GM23338 (cell line): ENCODE data around the gene HTR2A. TPM values are rescaled to one million over a fixed set of nuclear protein-coding genes. Genes with fewer than 3 reads are reported as not detected.

Experiments used
- ATAC-seq: fragments of 200-7000 bp; cut with Tn5 transposase; 3 replicates; pipeline ENCODE4 v1.9.1; 2020
- DNase-seq: peaks from one replicate; pipeline ENCODE4 v3.0.0-alpha.2; 2015; ENCODE audit warnings: low spot score
- H2AFZ ChIP-seq: fragments of 200-600 bp; sonication (generic); 2 replicates; pipeline ENCODE4 v1.8.0; 2016; ENCODE audit warnings: antibody characterized with exemption, mild to moderate bottlenecking, moderate library complexity
- H3F3A ChIP-seq: fragments of 200-600 bp; sonication (generic); replicated peaks from 2 replicates; pipeline ENCODE4 v1.8.0; 2017; ENCODE audit warnings: antibody characterized with exemption, mixed run types, low read depth
- H3K27ac ChIP-seq: fragments of 200-600 bp; sonication (generic); 2 replicates; pipeline ENCODE4 v1.6.1; 2016; ENCODE audit warnings: low read depth
- H3K27me3 ChIP-seq: fragments of 200-600 bp; sonication (generic); 2 replicates; pipeline ENCODE4 v1.8.0; 2016; ENCODE audit warnings: mild to moderate bottlenecking, mixed run types, moderate library complexity; ENCODE audit not compliant: insufficient read depth
- H3K36me3 ChIP-seq: fragments of 200-600 bp; sonication (generic); 2 replicates; pipeline ENCODE4 v1.8.0; 2016; ENCODE audit warnings: mild to moderate bottlenecking; ENCODE audit not compliant: insufficient read depth
- H3K4me1 ChIP-seq: fragments of 200-600 bp; sonication (generic); 2 replicates; pipeline ENCODE4 v1.8.0; 2016; ENCODE audit warnings: mild to moderate bottlenecking, moderate library complexity; ENCODE audit not compliant: insufficient read depth
- H3K4me2 ChIP-seq: fragments of 200-600 bp; sonication (generic); 2 replicates; pipeline ENCODE4 v1.7.1; 2017; ENCODE audit warnings: mixed run types
- H3K4me3 ChIP-seq: fragments of 200-600 bp; sonication (generic); 2 replicates; pipeline ENCODE4 v1.6.1; 2016; ENCODE audit warnings: mixed run types
- H3K79me2 ChIP-seq: fragments of 200-600 bp; sonication (generic); replicated peaks from 2 replicates; pipeline ENCODE4 v1.8.0; 2017; ENCODE audit warnings: mild to moderate bottlenecking; ENCODE audit not compliant: insufficient read depth
- H3K9me2 ChIP-seq: fragments of 200-600 bp; sonication (generic); 2 replicates; pipeline ENCODE4 v1.8.0; 2017; ENCODE audit not compliant: insufficient read depth
- H4K20me1 ChIP-seq: fragments of 200-600 bp; sonication (generic); replicated peaks from 2 replicates; pipeline ENCODE4 v1.8.0; 2017; ENCODE audit warnings: mild to moderate bottlenecking; ENCODE audit not compliant: insufficient read depth
- H3K27ac Mint-ChIP-seq: 2 replicates; pipeline ENCODE4 v1.8.0; 2020; ENCODE audit warnings: inconsistent platforms, mild to moderate bottlenecking, moderate library complexity, mixed read lengths
- H3K27me3 Mint-ChIP-seq: 3 replicates; pipeline ENCODE4 v1.8.0; 2022; ENCODE audit warnings: low read depth, mild to moderate bottlenecking, moderate library complexity, mixed read lengths, inconsistent platforms; ENCODE audit not compliant: insufficient read depth, poor library complexity
- H3K36me3 Mint-ChIP-seq: 3 replicates; pipeline ENCODE4 v1.8.0; 2021; ENCODE audit warnings: low read depth, mild to moderate bottlenecking, inconsistent platforms, moderate library complexity, mixed read lengths
- H3K4me1 Mint-ChIP-seq: 3 replicates; pipeline ENCODE4 v1.8.0; 2020; ENCODE audit warnings: mild to moderate bottlenecking, inconsistent platforms, mixed read lengths
- H3K4me3 Mint-ChIP-seq: 3 replicates; pipeline ENCODE4 v1.8.0; 2021; ENCODE audit warnings: moderate library complexity, mild to moderate bottlenecking, inconsistent platforms, mixed read lengths
- H3K9me3 Mint-ChIP-seq: 3 replicates; pipeline ENCODE4 v1.8.0; 2020; ENCODE audit warnings: moderate library complexity, mild to moderate bottlenecking, inconsistent platforms, mixed read lengths
- CREB1 ChIP-seq: fragments of 250-450 bp; sonication (Bioruptor Pico); IDR thresholded peaks from 2 replicates; pipeline ENCODE4 v1.5.0; 2020; ENCODE audit warnings: low read depth, mild to moderate bottlenecking, moderate library complexity
- CTCF ChIP-seq, 2 experiments: fragments of 200-600 bp in 1 of 2; sonication (generic) in 1 of 2; conservative IDR thresholded peaks; 2 replicates each; pipeline versions ENCODE4 v1.5.1 to v1.6.1; 2016 to 2017; ENCODE audit warnings: antibody characterized with exemption in 2 of 2, low read depth in 2 of 2, mild to moderate bottlenecking in 2 of 2, moderate library complexity in 1 of 2
- ETS1 ChIP-seq: IDR thresholded peaks from 2 replicates; pipeline ENCODE4 v1.6.1; 2016; ENCODE audit warnings: antibody characterized with exemption
- EZH2 ChIP-seq: fragments of 200-600 bp; sonication (generic); IDR thresholded peaks from one replicate; pipeline ENCODE4 v1.8.0; 2017; ENCODE audit warnings: antibody characterized with exemption, mild to moderate bottlenecking, low read depth; ENCODE audit not compliant: unreplicated experiment
- EZH2phosphoT487 ChIP-seq: fragments of 200-600 bp; sonication (generic); IDR thresholded peaks from one replicate; pipeline ENCODE4 v1.8.1; 2018; ENCODE audit warnings: antibody characterized with exemption; ENCODE audit not compliant: unreplicated experiment
- JUNB ChIP-seq: IDR thresholded peaks from one replicate; pipeline ENCODE4 v1.6.1; 2016; ENCODE audit warnings: antibody characterized with exemption; ENCODE audit not compliant: unreplicated experiment
- NANOG ChIP-seq: IDR thresholded peaks from 2 replicates; pipeline ENCODE4 v1.6.1; 2016; ENCODE audit warnings: antibody characterized with exemption, borderline replicate concordance
- POLR2AphosphoS5 ChIP-seq: IDR thresholded peaks from 2 replicates; pipeline ENCODE4 v1.6.1; 2016; ENCODE audit warnings: antibody characterized with exemption, low read depth
- REST ChIP-seq: IDR thresholded peaks from one replicate; pipeline ENCODE4 v1.6.1; 2018; ENCODE audit warnings: antibody characterized with exemption; ENCODE audit not compliant: unreplicated experiment
- STAT1 ChIP-seq: IDR thresholded peaks from one replicate; pipeline ENCODE4 v1.6.1; 2016; ENCODE audit warnings: antibody characterized with exemption; ENCODE audit not compliant: unreplicated experiment
- ZNF114 ChIP-seq: fragments of 250-450 bp; sonication (Bioruptor Pico); IDR thresholded peaks from 2 replicates; pipeline ENCODE4 v1.5.0; 2020; ENCODE audit warnings: mild to moderate bottlenecking, moderate library complexity
- ZNF331 ChIP-seq: fragments of 250-450 bp; sonication (Bioruptor Pico); IDR thresholded peaks from 2 replicates; pipeline ENCODE4 v1.5.0; 2020; ENCODE audit warnings: low read depth, mild to moderate bottlenecking, moderate library complexity
- ZNF462 ChIP-seq: fragments of 250-450 bp; sonication (Bioruptor Pico); IDR thresholded peaks from 2 replicates; pipeline ENCODE4 v1.5.0; 2020; ENCODE audit warnings: mild to moderate bottlenecking, moderate library complexity
- polyA plus RNA-seq: library from polyadenylated mRNA; unstranded; fragments of >200 nt; fragmentation: Nextera tagmentation; extraction: Ambion mirVana; gene quantifications from 2 replicates; pipeline ENCODE4 v1.2.1, GENCODE V29; 2016
- total RNA-seq: library from RNA; depleted of rRNA; stranded (reverse); fragments of >200 nt; shearing (Covaris generic); gene quantifications from 2 replicates; pipeline ENCODE4 v1.2.3, GENCODE V29; 2014

HTR2A gene
- total and polyA plus RNA-seq, 2 experiments from 2014 or later, result not detected

GRCh38 chr13:46884531-46884930 is 12.3 kb downstream of the HTR2A start:
- no peak for DNase-seq
- Mint-ChIP-seq H3K4me1 (no peaks in the 10 kb centered on the region), H3K36me3 (no peaks in the 10 kb centered on the region), H3K9me3 (peaks cover 3% of the 10 kb centered on the region; the same call in 1 of the 3 replicates), H3K27ac (no peak overlapping the region), H3K27me3 (no peaks in the 10 kb centered on the region), H3K4me3 (no peak overlapping the region)
- H3K4me3 ChIP-seq, result no peak overlapping the region
- no peak overlapping the region for H3K27ac ChIP-seq
- no peaks in the 10 kb centered on the region for H4K20me1 ChIP-seq
- no peaks in the 10 kb centered on the region for H3K79me2 ChIP-seq
- TF ChIP-seq ZNF114 (CRISPR knock-in tag) (no peak), STAT1 (no peak), EZH2phosphoT487 (no peak), POLR2AphosphoS5 (no peak), JUNB (no peak), NANOG (no peak), CTCF (conservative IDR thresholded peaks at IDR 0.05; ENCODE audit: low read depth in 2 of 2) (no peak), REST (no peak), EZH2 (no peak), ETS1 (no peak), ZNF462 (CRISPR knock-in tag) (no peak), CREB1 (CRISPR knock-in tag) (no peak), ZNF331 (no peak)
- H3K9me2 ChIP-seq, result no peaks in the 10 kb centered on the region
- H2AFZ ChIP-seq, result no peak overlapping the region
- no peaks in the 10 kb centered on the region for H3K27me3 ChIP-seq
- no peak overlapping the region for H3K4me2 ChIP-seq
- no peak for ATAC-seq
- H3K4me1 ChIP-seq, result no peaks in the 10 kb centered on the region
- H3F3A ChIP-seq, result no peaks in the 10 kb centered on the region
- H3K36me3 ChIP-seq, result no peaks in the 10 kb centered on the region
